ENCODE measurements around the gene CNNM4.

CNNM4 gene

DNA sequence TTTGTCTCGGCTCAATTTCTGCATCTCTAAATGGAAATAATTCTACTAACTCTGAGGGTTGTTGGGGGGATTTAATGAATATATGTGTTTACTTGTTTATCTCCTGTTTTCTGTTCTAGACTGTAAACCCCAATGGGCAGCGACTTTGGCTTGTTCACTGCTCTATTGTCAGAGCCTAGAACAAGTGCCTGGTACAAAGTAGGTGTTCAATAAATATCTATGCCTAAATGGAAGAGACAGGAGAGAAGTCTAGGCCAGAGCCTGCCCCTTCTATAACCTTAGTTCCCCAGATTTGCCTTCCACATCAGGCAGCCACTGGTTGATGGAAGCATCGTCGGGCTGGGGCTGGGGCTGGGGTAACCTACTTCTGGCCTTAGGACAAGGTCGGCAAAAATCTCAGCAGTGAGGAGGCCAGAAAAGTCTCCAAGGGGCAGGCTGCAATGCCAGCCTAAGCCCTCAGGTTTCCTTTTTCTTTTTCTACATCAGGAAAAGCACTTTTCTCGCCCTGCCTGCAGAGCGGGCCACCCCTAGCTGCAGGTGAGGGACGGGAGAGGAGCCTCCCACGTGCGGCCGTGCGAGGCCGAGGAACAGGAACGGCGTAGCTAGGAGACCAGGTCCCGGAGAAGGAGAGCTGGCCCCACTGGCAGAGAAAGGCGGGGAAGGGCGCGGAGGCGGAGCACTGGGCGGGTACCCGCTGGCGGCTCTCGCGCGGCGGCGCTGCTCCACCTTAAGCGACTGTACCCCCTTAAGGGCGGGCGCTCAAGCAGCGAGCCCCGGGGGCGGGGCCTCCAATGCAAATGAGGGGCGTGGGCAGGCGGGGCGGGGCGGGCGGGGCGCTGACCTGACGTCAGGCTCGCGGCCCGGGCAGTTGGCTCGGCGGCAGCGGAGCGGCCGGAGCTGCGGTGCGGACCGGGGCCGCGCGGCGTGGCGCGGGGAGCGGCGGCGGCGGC lies at the start of gene CNNM4:
Gene CNNM4, plus strand, starts transcription at position 867 of the 950 bp plus-strand sequence. CDS start 98 bp downstream, outside the sequence.
- DNase-seq: peak in 55 of 56 donors; percentile 26 to 96 (median 89)

GRCh38 chr2:96710985-96711384 lies 49.7 kb upstream of the CNNM4 start:
- DNase-seq: no peak

DNA sequence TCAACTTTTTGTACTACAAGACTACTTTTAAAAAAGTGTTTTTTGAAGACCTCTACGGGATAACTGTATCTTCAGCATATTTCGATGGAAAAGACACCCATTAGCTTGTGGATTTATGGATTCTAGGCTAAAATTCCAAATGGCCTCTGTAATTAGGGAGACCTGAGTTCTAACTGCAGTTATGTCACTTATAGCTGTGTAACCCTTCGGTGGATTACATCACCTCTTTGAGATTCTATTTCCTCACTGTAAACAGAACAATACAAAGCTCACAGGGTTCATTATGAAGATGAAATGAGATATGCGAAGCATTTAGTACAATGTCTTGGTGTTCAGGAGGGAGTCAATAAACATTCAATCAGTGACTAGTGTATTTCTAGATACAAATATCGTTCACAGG lies 45.0 kb upstream of the CNNM4 start:
- DNase-seq: no peak

DNA sequence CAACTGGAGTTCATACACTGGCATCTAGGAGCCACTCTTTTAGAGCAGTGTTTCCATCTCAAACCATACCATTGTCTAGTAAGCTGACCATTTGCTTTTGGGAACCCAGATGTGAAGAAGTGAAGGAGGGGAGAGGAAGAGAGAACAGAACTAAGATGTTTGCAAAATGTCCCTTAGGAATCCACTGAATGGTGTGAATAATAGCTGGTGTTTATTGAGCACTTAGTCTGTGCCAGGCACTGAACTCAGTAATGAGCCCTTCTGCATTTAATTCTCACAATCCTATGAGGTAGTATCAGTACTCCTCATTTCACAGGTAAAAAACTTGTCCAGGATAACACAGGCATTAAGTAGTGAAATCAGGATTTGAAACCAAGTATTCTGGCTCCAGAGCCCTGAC lies 44.3 kb upstream of the CNNM4 start:
- no peak for DNase-seq

DNA sequence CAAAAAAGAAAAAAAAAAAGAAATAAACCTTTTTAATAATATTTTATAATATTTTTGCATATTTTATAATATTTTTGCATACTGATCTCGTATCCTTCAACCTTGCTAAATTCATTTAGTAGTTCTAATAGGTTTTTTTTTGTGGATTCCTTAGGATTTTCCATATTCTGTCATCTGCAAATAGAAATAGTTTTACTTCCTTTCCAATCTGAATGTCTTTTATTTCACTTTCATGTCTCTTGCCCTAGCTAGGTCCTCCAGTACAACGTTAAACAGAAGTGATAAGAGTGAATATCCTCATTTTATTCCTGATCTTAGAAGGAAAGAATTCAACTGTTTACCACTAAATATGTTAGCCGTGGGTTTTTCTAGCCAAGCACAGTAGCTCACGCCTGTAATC lies 34.6 kb upstream of the CNNM4 start:
- DNase-seq: no peak

DNA sequence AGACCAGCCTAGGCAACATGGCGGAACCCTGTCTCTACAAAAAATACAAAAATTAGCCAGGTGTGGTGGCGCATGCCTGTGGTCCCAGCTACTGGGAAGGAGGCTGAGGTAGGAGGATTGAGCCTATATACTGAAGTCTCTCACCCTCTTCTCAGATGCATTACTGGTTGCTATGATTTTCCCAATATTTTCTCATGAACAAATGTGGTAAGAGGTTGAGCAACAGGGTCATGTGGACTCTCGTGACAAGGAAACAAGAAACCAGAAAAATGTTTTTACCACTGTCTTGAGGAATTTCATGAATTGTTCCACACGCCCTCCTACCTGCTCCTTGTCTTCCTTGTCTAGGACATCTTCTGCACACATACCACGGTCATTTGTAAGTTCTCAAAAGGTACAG lies 33.3 kb upstream of the CNNM4 start:
- no peak for DNase-seq

- DNase-seq: no peak
These were observed 31.0 kb upstream of the CNNM4 start for GRCh38 chr2:96729748-96730147.

DNA sequence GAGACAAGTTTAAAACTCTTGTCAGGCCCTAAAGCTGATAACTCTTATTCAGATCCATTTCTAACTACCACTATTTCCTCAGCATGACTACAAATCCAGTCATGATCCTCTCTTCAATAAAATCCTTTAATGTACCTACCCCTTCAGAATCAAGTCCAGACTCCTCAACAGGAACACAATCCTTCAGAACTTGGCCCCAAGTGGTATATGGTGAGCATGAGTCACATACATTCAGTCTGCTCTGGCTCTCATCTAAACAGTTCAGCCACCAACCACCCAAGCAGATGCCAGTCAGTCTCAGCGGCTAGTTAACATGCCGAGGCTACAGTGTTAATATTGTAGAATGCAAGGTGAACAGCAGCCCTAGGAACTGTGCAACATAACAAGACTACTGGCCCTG lies 30.5 kb upstream of the CNNM4 start:
- no peak for DNase-seq

- DNase-seq: no peak
These were observed 26.8 kb upstream of the CNNM4 start for GRCh38 chr2:96733931-96734330.

DNA sequence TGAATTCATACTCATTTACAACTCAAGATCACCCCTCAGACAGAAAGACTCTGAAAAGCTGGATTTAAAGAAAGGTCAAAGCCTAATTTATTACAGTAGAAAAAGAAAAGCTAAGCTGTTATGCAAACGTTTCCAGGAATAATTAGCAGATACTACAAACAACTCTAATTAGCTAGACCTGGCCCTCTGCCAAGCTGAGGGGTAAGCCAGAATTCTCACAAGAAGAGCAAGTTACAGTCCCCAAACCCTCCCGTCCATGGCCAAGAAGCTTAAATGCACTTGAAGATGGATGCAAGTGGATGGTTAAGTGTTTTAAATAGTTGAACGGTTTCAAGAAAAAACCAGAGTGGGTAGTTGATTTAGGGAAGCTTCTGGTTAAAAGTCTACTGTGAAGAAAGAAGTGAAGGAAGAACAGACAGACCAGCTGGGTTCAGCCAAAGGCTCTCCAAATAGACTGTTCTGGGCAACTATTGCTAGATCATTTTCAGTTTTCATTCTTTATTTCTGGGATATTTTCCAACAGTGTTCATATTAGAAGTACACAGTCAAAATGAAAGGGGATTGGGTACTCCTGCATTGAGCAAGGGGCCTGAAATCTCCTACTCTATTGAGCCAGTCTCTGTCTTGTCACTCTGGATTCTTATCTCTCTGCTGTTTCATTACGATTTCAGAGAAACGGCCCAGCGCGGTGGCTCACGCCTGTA lies 25.7 kb upstream of the CNNM4 start:
- DNase-seq: peak in 14 of 56 donors; percentile 1 to 62 (median 20)

- no peak for DNase-seq
These were observed 23.5 kb upstream of the CNNM4 start for GRCh38 chr2:96737251-96737650.

- DNase-seq: no peak
These were observed 22.9 kb upstream of the CNNM4 start for GRCh38 chr2:96737831-96738230.

DNA sequence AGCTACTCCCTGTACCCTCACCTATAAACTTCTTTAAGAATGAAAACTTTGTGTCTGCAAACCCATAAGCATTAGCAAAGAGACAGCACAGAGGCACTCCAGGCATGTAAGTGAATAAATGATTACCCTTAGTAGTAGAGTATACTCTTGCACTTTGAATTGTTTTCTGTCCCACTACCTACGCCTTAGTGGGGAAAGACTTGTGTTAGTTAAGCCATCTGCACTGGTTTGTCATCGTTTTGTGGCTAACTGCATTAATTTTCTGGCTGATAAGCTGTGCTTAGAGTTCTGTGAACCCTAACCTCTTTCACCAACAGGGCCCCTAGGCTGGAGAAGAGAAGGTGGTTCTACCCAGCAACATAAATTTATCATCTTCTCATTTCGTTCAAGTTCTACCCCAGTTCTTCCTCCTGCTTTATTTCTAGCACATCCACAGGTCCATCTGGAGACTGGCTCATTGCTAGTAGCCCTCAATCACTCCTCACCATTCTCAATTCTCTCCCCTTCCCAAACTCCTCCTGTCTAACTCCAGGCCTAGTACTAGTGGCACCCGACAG lies 21.5 kb upstream of the CNNM4 start:
- no peak for DNase-seq

- peak; percentile 57 to 99 (median 96) for DNase-seq
These were observed 20.9 kb upstream of the CNNM4 start, which contains the start of gene LMAN2L for GRCh38 chr2:96739633-96740428. TSS of gene LMAN2L (minus strand) at chr2:96740064. CDS start at chr2:96740040, 24 bp downstream.

DNA sequence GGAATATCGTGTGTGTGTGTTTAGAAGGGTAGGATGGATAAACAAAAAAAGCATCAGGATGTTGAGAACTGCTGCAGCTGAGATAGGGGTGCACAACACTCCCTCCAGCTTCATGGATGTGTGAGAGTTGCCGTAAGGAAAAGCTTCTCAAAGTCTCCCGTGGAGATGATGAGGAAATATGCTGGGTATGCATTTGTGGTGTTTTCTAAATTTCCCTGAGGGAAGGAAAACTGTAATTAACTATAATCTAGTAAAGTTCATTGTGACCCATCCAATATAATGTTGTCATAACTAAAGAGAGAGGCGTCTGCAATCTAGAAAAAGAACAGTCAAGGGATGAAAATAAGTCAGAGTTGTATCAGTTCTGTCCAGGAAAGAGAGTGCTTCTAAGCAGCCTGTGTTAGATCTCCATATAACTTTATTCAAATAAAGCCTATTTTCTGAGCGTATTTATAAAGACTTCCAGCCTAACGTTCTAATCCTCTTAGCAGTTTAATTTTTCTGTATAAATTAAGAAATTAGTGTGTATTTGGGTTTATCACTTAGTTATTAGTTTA lies 13.6 kb upstream of the CNNM4 start:
- no peak for DNase-seq

DNA sequence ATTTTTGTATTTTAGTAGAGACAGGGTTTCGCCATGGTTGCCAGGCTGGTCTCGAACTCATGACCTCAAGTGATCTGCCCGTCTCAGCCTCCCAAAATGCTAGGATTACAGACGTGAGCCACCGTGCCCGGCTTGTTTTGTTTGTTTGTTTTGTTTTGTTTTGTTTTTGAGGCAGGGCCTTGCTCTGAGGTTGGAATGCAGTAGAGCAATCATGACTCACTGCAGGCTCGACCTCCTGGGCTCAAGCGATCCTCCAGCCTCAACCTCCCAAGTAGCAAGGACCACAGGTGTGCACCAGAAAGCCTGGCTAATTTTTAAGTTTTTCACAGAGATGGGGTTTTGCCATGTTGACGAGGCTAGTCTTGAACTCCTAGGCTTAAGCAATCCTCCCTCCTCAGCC lies 8.9 kb upstream of the CNNM4 start:
- DNase-seq: no peak

- DNase-seq: no peak
These were observed 6.9 kb upstream of the CNNM4 start for GRCh38 chr2:96753661-96754282.

DNA sequence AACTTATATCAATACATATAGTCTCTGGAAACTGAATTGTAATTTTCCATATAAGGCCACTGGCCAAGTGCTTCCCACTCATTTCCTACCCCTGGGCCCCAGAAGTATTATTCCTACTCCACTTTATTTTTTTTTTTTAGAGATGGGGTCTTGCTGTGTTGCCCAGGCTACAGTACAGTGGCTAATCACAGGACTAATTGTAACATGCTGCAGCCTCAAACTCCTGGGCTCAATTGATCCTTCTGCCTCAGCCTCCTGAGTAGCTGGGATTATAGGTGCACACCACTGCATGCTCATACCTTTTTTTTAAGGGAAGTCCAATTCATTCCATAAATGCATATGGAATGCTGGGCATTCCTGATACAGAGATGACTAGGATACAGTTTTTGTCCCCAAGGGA lies 6.4 kb upstream of the CNNM4 start:
- no peak for DNase-seq

DNA sequence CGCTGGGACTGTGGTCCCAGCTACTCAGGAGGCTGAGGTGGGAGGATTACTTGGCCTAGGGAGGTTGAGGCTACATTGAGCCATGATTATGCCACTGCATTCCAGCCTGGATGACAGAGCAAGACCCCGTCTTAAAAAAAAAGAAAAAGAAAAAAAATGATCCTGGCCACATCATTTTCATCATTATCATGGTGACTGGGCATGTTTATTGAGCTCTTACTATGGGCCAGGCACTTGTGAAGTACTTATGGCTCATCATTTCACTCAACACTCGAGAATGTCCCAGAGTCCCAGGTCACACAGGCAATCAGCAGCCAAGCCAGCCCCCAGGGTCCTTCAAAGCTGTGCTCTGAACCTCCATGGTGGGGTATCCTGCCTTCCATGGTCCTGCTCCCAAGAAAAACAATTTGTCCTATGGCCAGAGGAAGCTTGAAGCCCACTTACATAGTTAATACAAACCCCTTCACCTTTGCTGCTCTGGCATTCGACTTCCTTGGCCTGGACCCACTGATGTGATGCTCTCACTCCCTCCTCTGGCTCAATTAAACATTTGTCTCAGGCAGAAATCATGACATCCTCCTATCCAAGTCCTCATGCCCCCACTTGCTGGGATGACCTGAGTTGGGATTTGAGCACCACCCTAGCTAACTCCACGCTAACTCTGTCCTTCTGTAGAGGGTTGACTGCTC lies 3.8 kb upstream of the CNNM4 start:
- DNase-seq: no peak

- DNase-seq: no peak
These were observed 3.2 kb upstream of the CNNM4 start for GRCh38 chr2:96757477-96757860.

Data from nucleus accumbens (tissue), 56 donors.